GM21717 (cell line): ENCODE measurements around the gene KLHL8.

ENCODE experiments used
- ATAC-seq: cut with Tn5 transposase; IDR thresholded peaks from one replicate; pipeline ENCODE4 v1.9.1; 2021; ENCODE audit warnings: mild to moderate bottlenecking, moderate library complexity; ENCODE audit not compliant: unreplicated experiment

KLHL8 gene

DNA sequence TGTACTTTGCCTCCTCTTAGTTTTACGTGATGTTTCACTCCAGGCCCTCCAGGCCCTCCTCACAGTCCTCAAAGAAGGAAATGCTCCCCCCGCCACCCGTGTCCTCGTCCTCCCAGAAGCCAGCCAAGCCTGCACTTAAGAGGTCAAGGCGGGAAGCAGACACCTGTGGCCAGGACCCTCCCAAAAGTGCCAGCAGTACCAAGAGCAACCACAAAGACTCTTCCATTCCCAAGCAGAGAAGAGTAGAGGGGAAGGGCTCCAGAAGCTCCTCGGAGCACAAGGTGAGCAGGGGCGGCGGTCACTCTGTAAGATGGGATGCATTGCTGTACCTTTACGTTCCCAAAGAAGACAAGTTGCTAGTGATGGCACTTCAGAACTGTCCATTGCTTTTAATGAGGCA is 94.4 kb downstream of the KLHL8 start:
- no peak for ATAC-seq

DNA sequence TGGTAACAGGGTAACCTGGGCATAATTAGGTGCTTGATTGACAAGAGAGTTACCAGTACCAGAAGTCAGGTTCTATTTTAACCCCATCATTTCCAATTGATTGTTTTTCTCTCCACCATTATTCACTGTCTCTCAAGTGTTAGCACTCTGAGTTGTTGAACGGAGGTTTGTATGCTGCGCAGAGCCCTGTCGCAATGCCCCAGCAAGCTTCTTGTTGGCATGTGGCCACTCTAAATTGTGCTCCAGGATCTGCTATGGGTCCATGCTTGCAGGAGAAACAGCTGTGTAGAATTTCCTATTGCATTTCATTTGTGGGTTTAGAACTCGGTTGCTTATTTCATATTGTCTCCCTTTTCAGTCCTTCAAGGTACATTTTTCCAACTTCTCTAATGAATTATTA is 98.2 kb downstream of the KLHL8 start:
- no peak for ATAC-seq

DNA sequence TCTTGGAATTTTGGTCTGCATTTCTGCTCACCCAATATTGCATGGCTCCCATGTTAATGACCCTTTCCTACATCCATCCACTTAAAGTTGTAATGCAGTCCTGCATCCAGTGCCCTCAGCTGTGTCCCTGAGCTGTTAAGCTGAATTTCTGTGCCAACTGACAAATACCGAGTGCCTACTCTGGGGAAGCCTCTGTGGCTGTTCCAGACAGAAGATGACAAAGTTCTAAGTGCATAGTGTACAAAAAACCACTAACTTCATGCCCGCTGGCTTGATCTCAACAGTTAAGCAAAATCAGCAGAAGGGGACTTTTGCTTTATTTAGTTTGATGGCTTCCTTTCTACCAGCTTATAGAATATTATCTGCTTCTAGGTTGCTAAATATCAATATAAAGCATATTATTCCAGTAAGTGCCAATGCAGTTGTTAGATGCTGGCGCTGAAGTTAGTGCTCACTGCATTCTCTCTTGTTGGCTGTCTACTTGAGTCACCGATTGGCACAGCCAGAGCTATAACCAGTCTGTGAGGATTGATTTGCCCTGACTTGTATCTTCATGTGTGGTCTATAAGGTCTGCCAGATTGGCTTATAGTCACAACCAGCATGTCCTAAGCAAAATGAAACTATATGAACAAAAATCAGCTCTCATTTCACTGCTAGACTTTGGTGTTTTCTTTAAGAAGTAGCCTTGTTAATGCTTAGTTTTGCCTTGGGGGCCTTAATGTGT is 98.9 kb downstream of the KLHL8 start:
- ATAC-seq = no peak

DNA sequence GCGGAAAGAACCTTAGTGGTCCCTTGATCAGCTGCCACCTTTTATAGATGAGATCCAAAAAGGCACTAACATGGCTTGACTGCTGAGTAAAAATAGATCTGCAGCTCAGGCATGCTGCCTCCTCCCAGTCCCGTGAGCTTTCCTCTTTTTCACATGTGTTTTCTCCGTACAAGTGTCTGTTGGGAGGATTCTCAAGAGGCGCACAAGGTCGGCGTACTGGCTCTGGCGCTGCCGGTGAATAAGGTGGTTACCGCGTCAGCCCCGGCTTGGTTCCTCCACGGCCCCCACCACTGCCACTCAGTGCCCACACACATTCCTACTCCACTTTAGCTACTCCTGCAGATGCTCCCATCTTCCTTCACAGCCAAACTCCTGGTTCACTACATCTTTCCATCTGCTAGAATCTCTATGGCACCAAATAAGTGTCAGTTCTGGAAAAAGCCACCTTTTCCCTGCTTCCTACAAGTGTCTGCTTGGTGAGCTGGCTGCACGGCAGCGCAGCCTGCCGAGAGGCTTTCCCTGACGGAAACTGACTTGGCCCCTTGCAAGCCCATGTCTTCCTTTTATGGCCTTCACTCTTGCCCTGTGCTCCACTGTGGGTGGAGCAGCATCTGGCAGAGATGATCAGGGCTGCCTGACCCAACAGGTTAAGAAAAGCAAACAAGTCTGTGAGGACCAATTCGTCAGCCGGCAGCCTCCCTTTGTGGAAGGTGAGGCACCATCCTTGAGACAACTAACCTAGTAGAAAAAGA is 99.8 kb downstream of the KLHL8 start:
- ATAC-seq = no peak

DNA sequence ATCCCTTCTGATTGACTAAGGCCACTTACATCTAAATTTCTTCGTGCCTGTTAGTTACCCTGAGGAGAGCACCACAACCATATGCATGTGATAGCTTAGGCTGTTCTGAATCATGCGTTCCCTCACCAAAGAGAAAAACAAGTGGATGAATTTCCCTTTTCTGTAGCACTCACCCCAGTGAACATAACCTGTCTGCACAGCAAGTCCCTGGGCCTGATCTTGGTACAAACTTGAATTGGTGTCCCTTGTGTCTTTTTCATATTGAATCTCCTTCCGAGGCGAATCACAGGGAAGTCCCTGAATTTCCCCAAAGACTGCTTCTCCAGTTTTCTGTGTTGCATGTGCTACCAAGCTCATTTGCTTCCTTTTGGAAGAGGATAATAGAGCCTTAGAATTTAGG is 100.4 kb downstream of the KLHL8 start:
- ATAC-seq = no peak

DNA sequence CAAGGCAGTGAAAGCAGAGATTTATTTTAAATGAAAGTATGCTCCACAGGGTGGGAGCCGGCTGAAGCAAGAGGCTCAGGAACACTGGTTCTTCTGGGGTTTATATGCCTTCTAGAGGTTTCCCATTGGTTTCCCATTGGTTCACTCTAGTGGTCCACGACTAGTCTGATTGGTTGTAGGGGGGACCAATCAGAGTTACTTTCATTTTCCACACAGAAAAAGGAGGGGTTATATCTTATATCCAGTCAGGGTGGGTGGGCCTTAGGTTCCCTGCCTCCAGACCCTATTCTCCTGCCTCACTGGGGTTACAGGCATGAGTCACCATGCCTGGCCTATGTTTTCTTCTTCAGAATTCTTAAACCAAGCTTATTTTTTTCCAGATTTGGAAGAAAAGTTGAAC is 101.6 kb downstream of the KLHL8 start:
- ATAC-seq = no peak

DNA sequence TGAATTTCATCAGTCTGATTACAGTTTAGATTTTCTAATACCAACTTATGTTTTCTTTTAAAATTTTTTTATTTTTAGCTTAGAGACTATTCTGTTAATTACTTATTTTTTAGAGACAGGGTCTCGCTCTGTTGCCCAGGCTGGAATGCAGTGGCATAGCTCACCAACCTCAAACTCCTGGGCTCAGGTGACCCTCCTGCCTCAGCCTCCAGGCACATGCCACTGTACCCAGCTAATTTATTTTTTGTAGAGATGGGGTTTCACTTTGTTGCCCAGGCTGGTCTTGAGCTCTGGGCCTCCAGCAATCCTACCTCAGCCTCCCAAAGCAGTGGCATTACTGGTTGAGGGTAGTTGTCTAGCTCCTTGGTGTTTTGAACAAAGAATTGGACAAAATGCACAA is 102.0 kb downstream of the KLHL8 start:
- ATAC-seq = no peak

DNA sequence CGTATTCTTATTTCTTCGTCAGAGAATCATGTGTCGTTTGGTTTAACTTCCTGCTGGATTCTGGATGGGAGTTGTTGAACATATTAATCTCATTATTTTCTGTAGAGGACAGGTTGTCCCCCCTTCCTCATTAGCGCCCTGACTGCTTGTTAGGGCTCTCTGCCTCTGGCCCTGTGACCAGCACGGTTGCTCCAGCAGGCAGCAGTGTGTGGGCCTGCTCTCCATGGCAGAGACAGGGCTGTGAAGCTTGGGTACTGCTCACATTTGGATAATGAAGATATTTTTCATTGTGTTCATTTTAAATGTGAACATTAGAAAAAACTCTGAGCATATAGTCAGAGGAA is 102.7 kb downstream of the KLHL8 start:
- ATAC-seq = no peak

DNA sequence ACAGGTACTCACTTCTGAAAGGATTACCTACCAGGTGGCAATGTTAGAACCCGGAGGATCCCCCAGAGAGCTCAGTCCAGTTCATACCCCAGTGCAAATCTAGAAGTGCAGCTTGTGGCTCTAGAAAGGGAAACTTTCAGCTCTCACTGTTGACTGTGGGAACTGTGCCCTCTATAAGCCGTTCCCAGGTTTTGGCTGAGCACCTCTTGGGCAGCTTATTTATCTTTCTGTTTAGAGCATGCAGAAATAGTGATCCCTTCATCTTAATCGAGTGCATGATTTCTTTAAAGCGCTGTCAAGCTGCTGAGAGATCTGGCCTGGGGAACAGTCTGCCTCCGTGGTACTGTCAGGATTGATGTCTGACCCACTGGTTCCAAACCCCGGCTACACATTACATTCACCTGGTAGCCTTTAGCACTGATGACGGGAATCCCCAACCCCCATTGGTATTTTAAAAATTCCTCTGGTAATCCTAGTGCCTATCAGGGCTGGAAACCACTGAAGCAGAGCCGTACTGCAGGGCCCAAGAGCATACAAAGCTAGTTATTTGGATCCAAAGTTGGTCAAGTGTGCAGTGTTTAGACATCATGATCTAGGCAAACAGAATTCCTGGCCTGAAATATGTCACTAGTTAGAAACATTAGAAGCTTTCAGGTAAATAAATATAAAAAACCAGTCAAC is 103.2 kb downstream of the KLHL8 start:
- ATAC-seq = no peak

DNA sequence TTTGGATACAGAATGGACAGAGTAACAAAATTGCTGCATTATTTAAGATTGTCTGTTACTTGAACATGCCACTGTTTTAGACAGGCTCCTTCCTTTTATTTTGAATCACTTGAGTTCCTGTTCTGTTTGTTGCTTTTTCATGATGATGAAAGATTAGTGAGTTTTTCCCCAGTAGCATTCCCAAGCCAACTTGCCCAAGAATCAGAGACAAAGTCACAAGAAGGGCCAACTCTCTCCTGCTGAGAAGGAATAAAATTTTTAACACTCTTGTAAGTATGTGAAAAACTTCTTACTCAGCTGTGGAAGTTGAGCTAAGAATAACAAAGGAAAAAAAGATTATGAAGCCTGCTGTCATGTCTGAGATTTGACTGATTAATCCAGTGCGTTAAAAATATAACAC is 104.2 kb downstream of the KLHL8 start:
- ATAC-seq = no peak

DNA sequence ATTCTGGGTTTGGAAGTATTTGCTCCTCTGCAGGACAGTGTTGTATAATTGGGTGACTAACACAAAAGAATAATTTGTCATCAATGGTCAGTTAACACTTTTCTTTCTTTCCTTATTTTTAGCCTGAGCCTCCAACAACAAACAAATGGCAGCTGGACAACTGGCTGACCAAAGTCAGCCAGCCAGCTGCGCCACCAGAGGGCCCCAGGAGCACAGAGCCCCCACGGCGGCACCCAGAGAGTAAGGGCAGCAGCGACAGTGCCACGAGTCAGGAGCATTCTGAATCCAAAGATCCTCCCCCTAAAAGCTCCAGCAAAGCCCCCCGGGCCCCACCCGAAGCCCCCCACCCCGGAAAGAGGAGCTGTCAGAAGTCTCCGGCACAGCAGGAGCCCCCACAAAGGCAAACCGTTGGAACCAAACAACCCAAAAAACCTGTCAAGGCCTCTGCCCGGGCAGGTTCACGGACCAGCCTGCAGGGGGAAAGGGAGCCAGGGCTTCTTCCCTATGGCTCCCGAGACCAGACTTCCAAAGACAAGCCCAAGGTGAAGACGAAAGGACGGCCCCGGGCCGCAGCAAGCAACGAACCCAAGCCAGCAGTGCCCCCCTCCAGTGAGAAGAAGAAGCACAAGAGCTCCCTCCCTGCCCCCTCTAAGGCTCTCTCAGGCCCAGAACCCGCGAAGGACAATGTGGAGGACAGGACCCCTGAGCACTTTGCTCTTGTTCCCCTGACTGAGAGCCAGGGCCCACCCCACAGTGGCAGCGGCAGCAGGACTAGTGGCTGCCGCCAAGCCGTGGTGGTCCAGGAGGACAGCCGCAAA is 106.0 kb downstream of the KLHL8 start:
- ATAC-seq = no peak

DNA sequence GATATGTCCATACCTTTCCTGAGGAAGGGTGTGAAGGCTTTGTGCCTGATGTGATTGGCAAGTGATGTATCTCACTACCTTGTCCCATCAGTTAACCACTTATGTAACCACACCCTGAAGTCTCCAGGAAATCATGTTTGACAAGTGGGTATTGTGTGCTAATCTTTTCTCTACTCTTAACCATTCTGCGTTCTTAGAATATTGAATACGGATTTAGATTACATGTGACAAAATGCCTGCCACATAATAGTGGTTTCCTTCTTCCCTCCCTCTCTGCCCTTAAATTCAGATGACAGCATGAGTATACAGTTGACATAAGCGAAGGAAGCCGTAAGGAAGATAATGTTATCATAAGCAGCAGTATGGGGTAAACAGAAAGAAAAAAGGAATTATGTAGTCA is 108.4 kb downstream of the KLHL8 start:
- ATAC-seq = no peak
